ENCODE measurements around the gene SNAI3. TPM values are rescaled to one million over a fixed set of nuclear protein-coding genes. Genes with fewer than 3 reads are reported as not detected.

The SNAI3 gene
- total RNA-seq, 1 donor from 2014 or later, result not detected

- intact Hi-C loops (cut with DNase I), result no loop called here
- Histone ChIP-seq H3K9me3 (no peaks in the 10 kb centered on the region), H3K4me3 (peak overlapping the region; percentile 13 to 16), H3K27me3 (no peaks in the 10 kb centered on the region), H3K27ac (peak overlapping the region; percentile 36), H3K4me1 (peaks cover 40% of the 10 kb centered on the region), H3K36me3 (peaks cover 0 to 24% of the 10 kb centered on the region in 2 donors)
- DNase-seq (ENCODE audit: extremely low spot score in 2 of 2), result no peak
- no peak for TF ChIP-seq POLR2A (IDR thresholded peaks at IDR 0.05)
- TF ChIP-seq, protein P1, sequence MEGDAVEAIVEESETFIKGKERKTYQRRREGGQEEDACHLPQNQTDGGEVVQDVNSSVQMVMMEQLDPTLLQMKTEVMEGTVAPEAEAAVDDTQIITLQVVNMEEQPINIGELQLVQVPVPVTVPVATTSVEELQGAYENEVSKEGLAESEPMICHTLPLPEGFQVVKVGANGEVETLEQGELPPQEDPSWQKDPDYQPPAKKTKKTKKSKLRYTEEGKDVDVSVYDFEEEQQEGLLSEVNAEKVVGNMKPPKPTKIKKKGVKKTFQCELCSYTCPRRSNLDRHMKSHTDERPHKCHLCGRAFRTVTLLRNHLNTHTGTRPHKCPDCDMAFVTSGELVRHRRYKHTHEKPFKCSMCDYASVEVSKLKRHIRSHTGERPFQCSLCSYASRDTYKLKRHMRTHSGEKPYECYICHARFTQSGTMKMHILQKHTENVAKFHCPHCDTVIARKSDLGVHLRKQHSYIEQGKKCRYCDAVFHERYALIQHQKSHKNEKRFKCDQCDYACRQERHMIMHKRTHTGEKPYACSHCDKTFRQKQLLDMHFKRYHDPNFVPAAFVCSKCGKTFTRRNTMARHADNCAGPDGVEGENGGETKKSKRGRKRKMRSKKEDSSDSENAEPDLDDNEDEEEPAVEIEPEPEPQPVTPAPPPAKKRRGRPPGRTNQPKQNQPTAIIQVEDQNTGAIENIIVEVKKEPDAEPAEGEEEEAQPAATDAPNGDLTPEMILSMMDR (IDR thresholded peaks at IDR 0.05), result no peak
- TF ChIP-seq POLR2AphosphoS5 (IDR thresholded peaks at IDR 0.05; ENCODE audit: insufficient read depth in 1 of 2, low read depth in 1 of 2), result no peak
These were observed 15.5 kb upstream of the SNAI3 start for GRCh38 chr16:88701581-88702370.

GRCh38 chr16:88700636-88701482 is 14.6 kb upstream of the SNAI3 start:
- H3K4me3 ChIP-seq, result peak overlapping the region; percentile 13 to 16
- no peak for DNase-seq (ENCODE audit: extremely low spot score in 2 of 2)
- intact Hi-C loops (cut with DNase I), result no loop called here
- peak overlapping the region; percentile 36 for H3K27ac ChIP-seq
- peaks cover 37% of the 10 kb centered on the region for H3K4me1 ChIP-seq
- no peaks in the 10 kb centered on the region for H3K27me3 ChIP-seq
- H3K9me3 ChIP-seq, result no peaks in the 10 kb centered on the region
- peaks cover 0 to 27% of the 10 kb centered on the region in 2 donors for H3K36me3 ChIP-seq
- TF ChIP-seq POLR2AphosphoS5 (IDR thresholded peaks at IDR 0.05; ENCODE audit: insufficient read depth in 1 of 2, low read depth in 1 of 2) (peak; percentile 20 to 72), POLR2A (IDR thresholded peaks at IDR 0.05) (no peak)
- TF ChIP-seq, protein P1 (IDR thresholded peaks at IDR 0.05), result no peak

GRCh38 chr16:88700322-88700635 is 14.0 kb upstream of the SNAI3 start:
- no peak overlapping the region for H3K27ac ChIP-seq
- TF ChIP-seq POLR2A (IDR thresholded peaks at IDR 0.05) (no peak), POLR2AphosphoS5 (IDR thresholded peaks at IDR 0.05; ENCODE audit: insufficient read depth in 1 of 2, low read depth in 1 of 2) (no peak)
- TF ChIP-seq, protein P1 (IDR thresholded peaks at IDR 0.05), result no peak
- no peaks in the 10 kb centered on the region for H3K27me3 ChIP-seq
- H3K9me3 ChIP-seq, result no peaks in the 10 kb centered on the region
- intact Hi-C loops (cut with DNase I), result no loop called here
- DNase-seq (ENCODE audit: extremely low spot score in 2 of 2), result no peak
- H3K4me1 ChIP-seq, result peaks cover 32% of the 10 kb centered on the region
- no peak overlapping the region for H3K4me3 ChIP-seq
- peaks cover 0 to 27% of the 10 kb centered on the region in 2 donors for H3K36me3 ChIP-seq

DNA sequence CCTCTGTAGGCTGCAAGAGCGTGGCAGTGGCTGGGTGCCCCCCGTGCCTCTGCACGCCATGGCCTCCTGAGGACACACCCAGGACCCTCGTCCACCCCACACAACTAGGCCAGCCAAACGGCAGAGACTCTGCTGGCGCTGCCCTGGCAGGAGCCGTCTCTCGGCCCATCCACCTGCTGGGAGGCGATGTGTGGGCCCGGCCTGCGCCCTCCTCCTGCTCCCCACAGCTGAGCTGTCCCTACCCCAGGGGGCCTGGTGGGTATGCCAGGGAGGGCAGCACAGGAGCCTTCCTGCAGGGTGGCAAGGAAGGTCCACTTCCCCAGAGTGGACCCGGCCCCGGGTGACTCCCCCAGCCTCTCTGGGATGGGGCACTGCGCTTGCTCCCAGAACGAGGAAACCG is 12.9 kb upstream of the SNAI3 start:
- DNase-seq (ENCODE audit: extremely low spot score in 2 of 2), result no peak
- Histone ChIP-seq H3K4me1 (peaks cover 22% of the 10 kb centered on the region), H3K9me3 (no peaks in the 10 kb centered on the region), H3K27me3 (no peaks in the 10 kb centered on the region), H3K27ac (no peak overlapping the region), H3K4me3 (no peak overlapping the region), H3K36me3 (peaks cover 0 to 27% of the 10 kb centered on the region in 2 donors)
- intact Hi-C loops (cut with DNase I), result no loop called here
- TF ChIP-seq POLR2A (IDR thresholded peaks at IDR 0.05) (no peak), POLR2AphosphoS5 (IDR thresholded peaks at IDR 0.05; ENCODE audit: insufficient read depth in 1 of 2, low read depth in 1 of 2) (no peak)
- TF ChIP-seq, protein P1 (IDR thresholded peaks at IDR 0.05), result no peak
